H9 (cell line): ENCODE data around the gene COMMD10. TPM values are rescaled to one million over a fixed set of nuclear protein-coding genes. Genes with fewer than 3 reads are reported as not detected.

Experiments
- DNase-seq: peaks from one replicate; pipeline ENCODE4 v3.0.0-alpha.2; 2017
- H2AFZ ChIP-seq: one replicate; pipeline ENCODE4 v1.6.1; 2013; ENCODE audit warnings: mild to moderate bottlenecking, low read length, control low read depth, moderate library complexity
- H2AK5ac ChIP-seq: 2 replicates; pipeline ENCODE4 v1.6.1; 2013; ENCODE audit warnings: low read length, control low read depth, mixed read lengths; ENCODE audit not compliant: insufficient read length
- H2BK120ac ChIP-seq: one replicate; pipeline ENCODE4 v1.6.1; 2013; ENCODE audit warnings: low read depth, mild to moderate bottlenecking, low read length, control low read depth, inconsistent platforms; ENCODE audit not compliant: poor library complexity, severe bottlenecking
- H2BK12ac ChIP-seq: 2 replicates; pipeline ENCODE4 v1.6.1; 2013; ENCODE audit warnings: low read length, control low read depth, mixed read lengths, low read depth; ENCODE audit not compliant: insufficient read length
- H2BK15ac ChIP-seq: 2 replicates; pipeline ENCODE4 v1.6.1; 2013; ENCODE audit warnings: low read depth, low read length, control low read depth
- H2BK20ac ChIP-seq: one replicate; pipeline ENCODE4 v1.6.1; 2013; ENCODE audit warnings: low read depth, mild to moderate bottlenecking, low read length, control low read depth, inconsistent platforms; ENCODE audit not compliant: poor library complexity, severe bottlenecking
- H2BK5ac ChIP-seq: 2 replicates; pipeline ENCODE4 v1.6.1; 2013; ENCODE audit warnings: low read length, control low read depth, mixed read lengths; ENCODE audit not compliant: insufficient read length
- H3K14ac ChIP-seq: 2 replicates; pipeline ENCODE4 v1.6.1; 2013; ENCODE audit warnings: low read length, control low read depth; ENCODE audit not compliant: insufficient read depth
- H3K18ac ChIP-seq: 2 replicates; pipeline ENCODE4 v1.6.1; 2013; ENCODE audit warnings: low read depth, mild to moderate bottlenecking, mixed read lengths, low read length, control low read depth; ENCODE audit not compliant: insufficient read length
- H3K23ac ChIP-seq: 2 replicates; pipeline ENCODE4 v1.6.1; 2013; ENCODE audit warnings: low read length, control low read depth, mixed read lengths, low read depth; ENCODE audit not compliant: insufficient read length
- H3K23me2 ChIP-seq: 2 replicates; pipeline ENCODE4 v1.6.1; 2013; ENCODE audit warnings: low read depth, mild to moderate bottlenecking, mixed read lengths, low read length, control low read depth; ENCODE audit not compliant: insufficient read length, poor library complexity, severe bottlenecking
- H3K27ac ChIP-seq: 2 replicates; pipeline ENCODE4 v1.5.1; 2013; ENCODE audit warnings: low read length, control low read depth, mixed read lengths, low read depth; ENCODE audit not compliant: insufficient read length
- H3K27me3 ChIP-seq: 2 replicates; pipeline ENCODE4 v1.6.1; 2013; ENCODE audit warnings: low read length, control low read depth, inconsistent platforms; ENCODE audit not compliant: insufficient read depth
- H3K4ac ChIP-seq: 2 replicates; pipeline ENCODE4 v1.6.1; 2013; ENCODE audit warnings: low read depth, mild to moderate bottlenecking, control low read depth, inconsistent platforms, low read length, moderate library complexity
- H3K4me1 ChIP-seq: 2 replicates; pipeline ENCODE4 v1.6.1; 2013; ENCODE audit warnings: low read length, control low read depth, inconsistent platforms; ENCODE audit not compliant: insufficient read depth
- H3K4me2 ChIP-seq: 2 replicates; pipeline ENCODE4 v1.6.1; 2013; ENCODE audit warnings: low read length, control low read depth, mixed read lengths; ENCODE audit not compliant: insufficient read length, insufficient read depth
- H3K56ac ChIP-seq: 2 replicates; pipeline ENCODE4 v1.6.1; 2013; ENCODE audit warnings: low read depth, mild to moderate bottlenecking, mixed read lengths, low read length, control low read depth; ENCODE audit not compliant: insufficient read length
- H3K79me1 ChIP-seq: 2 replicates; pipeline ENCODE4 v1.6.1; 2013; ENCODE audit warnings: low read depth, mild to moderate bottlenecking, moderate library complexity, low read length, control low read depth, inconsistent platforms; ENCODE audit not compliant: insufficient read depth, poor library complexity, severe bottlenecking
- H3K79me2 ChIP-seq: 2 replicates; pipeline ENCODE4 v1.6.1; 2013; ENCODE audit warnings: low read length, control low read depth, inconsistent platforms; ENCODE audit not compliant: insufficient read depth
- H3K9ac ChIP-seq: 2 replicates; pipeline ENCODE4 v1.6.1; 2013; ENCODE audit warnings: low read length, control low read depth, mixed read lengths; ENCODE audit not compliant: insufficient read length; ENCODE audit errors: extremely low read depth
- H3K9me3 ChIP-seq: one replicate; pipeline ENCODE4 v1.6.1; 2013; ENCODE audit warnings: low read depth, low read length, inconsistent platforms; ENCODE audit not compliant: control insufficient read depth
- H3T11ph ChIP-seq: one replicate; pipeline ENCODE4 v1.6.1; 2013; ENCODE audit warnings: mild to moderate bottlenecking, low read length, control low read depth, inconsistent platforms
- H4K20me1 ChIP-seq: one replicate; pipeline ENCODE4 v1.6.1; 2013; ENCODE audit not compliant: control insufficient read depth, insufficient read length, insufficient read depth
- H4K5ac ChIP-seq: 2 replicates; pipeline ENCODE4 v1.6.1; 2013; ENCODE audit warnings: low read depth, mild to moderate bottlenecking, mixed read lengths, low read length, control low read depth; ENCODE audit not compliant: insufficient read length
- H4K8ac ChIP-seq: replicated peaks from 2 replicates; pipeline ENCODE4 v1.6.1; 2013; ENCODE audit warnings: low read length, control low read depth, mixed read lengths, low read depth; ENCODE audit not compliant: insufficient read length
- H4K91ac ChIP-seq: 2 replicates; pipeline ENCODE4 v1.6.1; 2013; ENCODE audit warnings: low read depth, mild to moderate bottlenecking, moderate library complexity, mixed read lengths, low read length, control low read depth; ENCODE audit not compliant: insufficient read length
- H3K27ac Mint-ChIP-seq, 3 experiments: 2 replicates in 2 of 3; 3 replicates in 1 of 3; pipeline ENCODE4 v1.8.0; 2020 to 2021; ENCODE audit warnings: mixed read lengths in 3 of 3, mild to moderate bottlenecking in 1 of 3, moderate library complexity in 1 of 3
- H3K27me3 Mint-ChIP-seq: 2 replicates; pipeline ENCODE4 v1.8.0; 2021; ENCODE audit warnings: low read depth, mild to moderate bottlenecking, moderate library complexity, mixed read lengths
- H3K36me3 Mint-ChIP-seq, 3 experiments: 2 replicates in 2 of 3; 3 replicates in 1 of 3; pipeline ENCODE4 v1.8.0; 2020 to 2021; ENCODE audit warnings: low read depth in 3 of 3, mixed read lengths in 3 of 3; ENCODE audit not compliant: insufficient read depth in 1 of 3
- H3K4me1 Mint-ChIP-seq, 2 experiments: 2 replicates each; pipeline ENCODE4 v1.8.0; 2020; ENCODE audit warnings: mixed read lengths in 2 of 2
- H3K4me3 Mint-ChIP-seq, 2 experiments: 2 replicates in 1 of 2; 3 replicates in 1 of 2; pipeline ENCODE4 v1.8.0; 2020 to 2021; ENCODE audit warnings: mild to moderate bottlenecking in 2 of 2, mixed read lengths in 2 of 2, moderate library complexity in 1 of 2
- H3K9me3 Mint-ChIP-seq, 2 experiments: 2 replicates in 1 of 2; 3 replicates in 1 of 2; pipeline ENCODE4 v1.8.0; 2020; ENCODE audit warnings: mild to moderate bottlenecking in 2 of 2, mixed read lengths in 2 of 2, moderate library complexity in 1 of 2
- WGBS: extraction: QIAGEN DNeasy Blood & Tissue Kit; methylation state at CpG from one replicate; pipeline ENCODE4 v1.1.7; 2013; ENCODE audit warnings: missing lambda C conversion rate, low lambda C conversion rate, mixed read lengths; ENCODE audit not compliant: insufficient read length; ENCODE audit errors: extremely low coverage; 5-methylcytosine and 5-hydroxymethylcytosine counted together
- total RNA-seq: library from RNA; stranded (reverse); gene quantifications from 2 replicates; pipeline ENCODE4 v1.2.1, GENCODE V29; 2021
- TF ChIP-seq, protein P1 (sequence below): fragments of 200-600 bp; sonication (generic); conservative IDR thresholded peaks from 3 replicates; pipeline ENCODE4 v1.8.0; 2021; ENCODE audit warnings: antibody characterized with exemption, mild to moderate bottlenecking

COMMD10 gene
- total RNA-seq, 1 experiment from 2014 or later = 33.9 TPM

DNA sequence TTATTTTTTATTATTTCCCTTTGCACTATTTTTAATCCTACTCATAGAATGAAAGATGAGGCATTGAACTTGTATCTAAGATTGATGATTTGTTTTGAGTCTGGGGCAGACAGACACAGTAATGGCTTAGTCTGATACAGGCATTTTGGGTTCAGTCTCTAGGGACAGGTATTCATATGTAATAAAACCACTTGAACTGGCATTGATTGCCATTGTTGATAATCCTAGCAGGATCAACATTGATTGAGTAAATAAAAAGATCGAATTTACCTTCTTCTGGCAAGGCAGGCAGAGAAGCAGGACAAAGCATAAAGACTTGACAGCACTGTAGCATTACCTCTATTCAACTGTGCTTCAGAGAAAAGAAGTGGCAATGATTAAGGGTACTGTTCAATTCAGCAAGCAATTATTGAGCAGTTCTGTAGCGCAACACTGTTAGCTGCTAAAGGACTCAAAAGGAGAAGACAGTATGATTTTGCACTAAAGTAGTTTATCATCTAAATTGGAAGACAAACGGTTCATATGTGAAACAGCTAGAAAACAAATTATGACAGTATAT is 144.4 kb downstream of the COMMD10 start:
- no peak overlapping the region for H3K18ac ChIP-seq
- H4K20me1 ChIP-seq = no peaks in the 10 kb centered on the region
- H3K4me1 ChIP-seq = no peaks in the 10 kb centered on the region; the same call in 1 of the 2 replicates
- no peaks in the 10 kb centered on the region for H3K23me2 ChIP-seq
- Mint-ChIP-seq H3K4me1 (peaks cover 8 to 22% of the 10 kb centered on the region in 2 experiments), H3K9me3 (no peaks in the 10 kb centered on the region), H3K36me3 (no peaks in the 10 kb centered on the region; a peak in 2 of 7 replicates), H3K4me3 (no peak overlapping the region), H3K27ac (peak overlapping the region in 1 of 3 experiments; percentile 30; a peak in 2 of 7 replicates), H3K27me3 (no peaks in the 10 kb centered on the region)
- no peak overlapping the region for H3K9ac ChIP-seq
- WGBS = no CpG with 5 or more reads among the region's 3 CpGs
- DNase-seq = no peak
- no peak overlapping the region for H3K4ac ChIP-seq
- no peak overlapping the region for H2BK12ac ChIP-seq
- no peak overlapping the region for H2BK20ac ChIP-seq
- H3K4me2 ChIP-seq = no peak overlapping the region
- H2BK120ac ChIP-seq = no peak overlapping the region
- H2BK5ac ChIP-seq = no peak overlapping the region
- no peaks in the 10 kb centered on the region for H3K79me2 ChIP-seq
- H3K27me3 ChIP-seq = no peaks in the 10 kb centered on the region
- H3K23ac ChIP-seq = no peak overlapping the region
- H4K8ac ChIP-seq = no peak overlapping the region
- H4K5ac ChIP-seq = no peak overlapping the region
- no peak overlapping the region for H3K27ac ChIP-seq
- no peak overlapping the region for H3K14ac ChIP-seq
- TF ChIP-seq, protein P1, sequence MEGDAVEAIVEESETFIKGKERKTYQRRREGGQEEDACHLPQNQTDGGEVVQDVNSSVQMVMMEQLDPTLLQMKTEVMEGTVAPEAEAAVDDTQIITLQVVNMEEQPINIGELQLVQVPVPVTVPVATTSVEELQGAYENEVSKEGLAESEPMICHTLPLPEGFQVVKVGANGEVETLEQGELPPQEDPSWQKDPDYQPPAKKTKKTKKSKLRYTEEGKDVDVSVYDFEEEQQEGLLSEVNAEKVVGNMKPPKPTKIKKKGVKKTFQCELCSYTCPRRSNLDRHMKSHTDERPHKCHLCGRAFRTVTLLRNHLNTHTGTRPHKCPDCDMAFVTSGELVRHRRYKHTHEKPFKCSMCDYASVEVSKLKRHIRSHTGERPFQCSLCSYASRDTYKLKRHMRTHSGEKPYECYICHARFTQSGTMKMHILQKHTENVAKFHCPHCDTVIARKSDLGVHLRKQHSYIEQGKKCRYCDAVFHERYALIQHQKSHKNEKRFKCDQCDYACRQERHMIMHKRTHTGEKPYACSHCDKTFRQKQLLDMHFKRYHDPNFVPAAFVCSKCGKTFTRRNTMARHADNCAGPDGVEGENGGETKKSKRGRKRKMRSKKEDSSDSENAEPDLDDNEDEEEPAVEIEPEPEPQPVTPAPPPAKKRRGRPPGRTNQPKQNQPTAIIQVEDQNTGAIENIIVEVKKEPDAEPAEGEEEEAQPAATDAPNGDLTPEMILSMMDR = no peak
- no peak overlapping the region for H3K56ac ChIP-seq
- no peaks in the 10 kb centered on the region for H3K79me1 ChIP-seq
- no peak overlapping the region for H4K91ac ChIP-seq
- H3K9me3 ChIP-seq = no peaks in the 10 kb centered on the region
- H2AFZ ChIP-seq = no peak overlapping the region
- H2BK15ac ChIP-seq = no peak overlapping the region
- no peak overlapping the region for H2AK5ac ChIP-seq
- no peak overlapping the region for H3T11ph ChIP-seq
